Peyer's patch (tissue), 4 donors: Measurements from ENCODE around the gene PRKAR2A. TPM values are rescaled to one million over a fixed set of nuclear protein-coding genes. Genes with fewer than 3 reads are reported as not detected.
"Not testable (repeated sequence)": the region's sequence is repeated elsewhere in the genome, so short reads cannot be mapped to it uniquely, and the experiment has no call there.

Experiments used
- DNase-seq, 3 donors: peaks; one replicate each; pipeline ENCODE4 v3.0.0-alpha.2; 2017 to 2019
- H3K27ac ChIP-seq, 4 donors: fragments of 200-600 bp; sonication (generic); one replicate each; pipeline ENCODE4 v1.5.1; 2016 to 2019
- H3K27me3 ChIP-seq, 2 donors: fragments of 200-600 bp; sonication (generic); one replicate each; pipeline ENCODE4 v1.5.1; 2019
- H3K36me3 ChIP-seq, 3 donors: fragments of 200-600 bp; sonication (generic); one replicate each; pipeline ENCODE4 v1.5.1; 2016 to 2019
- H3K4me1 ChIP-seq, 4 donors: fragments of 200-600 bp; sonication (generic); one replicate each; pipeline ENCODE4 v1.5.1; 2016 to 2019
- H3K4me3 ChIP-seq, 4 donors: fragments of 200-600 bp; sonication (generic); 1 replicate in 3 of 4; 2 replicates in 1 of 4; pipeline ENCODE4 v1.5.1; 2016 to 2019; ENCODE audit warnings: mild to moderate bottlenecking in 1 of 4
- H3K9me3 ChIP-seq, 4 donors: fragments of 200-600 bp; sonication (generic); one replicate each; pipeline ENCODE4 v1.5.1; 2016 to 2019; ENCODE audit warnings: mild to moderate bottlenecking in 1 of 4
- POLR2A ChIP-seq, 2 donors: fragments of 450-650 bp; IDR thresholded peaks; one replicate each; pipeline ENCODE4 v1.5.1; 2017; ENCODE audit warnings: antibody characterized with exemption in 2 of 2, mild to moderate bottlenecking in 2 of 2, moderate library complexity in 2 of 2
- total RNA-seq, 4 donors: library from RNA; depleted of rRNA; stranded (reverse); fragments of >200 nt; gene quantifications; one replicate each; pipeline ENCODE4 v1.1.0, GENCODE V29; 2016
- TF ChIP-seq, protein P1 (sequence below), 6 experiments: fragments of 450-650 bp in 4 of 6; fragments of 200-600 bp in 2 of 6; sonication (generic) in 1 of 6; IDR thresholded peaks; one replicate each; pipeline ENCODE4 v1.5.1; 2017 to 2019; ENCODE audit warnings: antibody characterized with exemption in 6 of 6, mild to moderate bottlenecking in 3 of 6, moderate library complexity in 1 of 6

The PRKAR2A gene
- total RNA-seq, 4 donors from 2014 or later = 21.0 to 34.7 (median 25.8) TPM

DNA sequence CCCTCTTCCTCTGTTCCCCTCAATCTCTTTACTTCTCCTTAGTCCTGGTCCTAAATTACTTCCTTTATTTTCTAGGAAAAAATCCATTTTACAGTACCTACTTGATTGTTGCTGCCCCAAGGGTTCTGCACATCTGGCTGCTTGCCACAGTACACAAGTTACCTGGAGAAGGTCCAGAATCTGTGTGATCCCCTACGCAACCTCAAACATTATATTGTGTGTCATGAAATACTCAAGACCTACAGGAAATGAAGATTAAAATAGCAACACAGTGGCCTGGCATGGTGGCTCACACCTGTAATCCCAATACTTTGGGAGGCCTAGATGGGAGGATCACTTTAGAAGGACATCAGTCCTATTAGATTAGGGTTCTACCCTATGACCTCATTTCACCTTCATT, 48.7 kb downstream of the PRKAR2A start:
- DNase-seq = peak in 1 of 3 donors; percentile 50
- Histone ChIP-seq H3K4me3 (no peak overlapping the region), H3K27ac (no peak overlapping the region), H3K36me3 (peaks cover 0 to under 1% (median 0%) of the 10 kb centered on the region in 3 donors), H3K4me1 (no peaks in the 10 kb centered on the region), H3K27me3 (no peaks in the 10 kb centered on the region), H3K9me3 (no peaks in the 10 kb centered on the region)
- no peak for TF ChIP-seq POLR2A (IDR thresholded peaks at IDR 0.05)
- TF ChIP-seq, protein P1, sequence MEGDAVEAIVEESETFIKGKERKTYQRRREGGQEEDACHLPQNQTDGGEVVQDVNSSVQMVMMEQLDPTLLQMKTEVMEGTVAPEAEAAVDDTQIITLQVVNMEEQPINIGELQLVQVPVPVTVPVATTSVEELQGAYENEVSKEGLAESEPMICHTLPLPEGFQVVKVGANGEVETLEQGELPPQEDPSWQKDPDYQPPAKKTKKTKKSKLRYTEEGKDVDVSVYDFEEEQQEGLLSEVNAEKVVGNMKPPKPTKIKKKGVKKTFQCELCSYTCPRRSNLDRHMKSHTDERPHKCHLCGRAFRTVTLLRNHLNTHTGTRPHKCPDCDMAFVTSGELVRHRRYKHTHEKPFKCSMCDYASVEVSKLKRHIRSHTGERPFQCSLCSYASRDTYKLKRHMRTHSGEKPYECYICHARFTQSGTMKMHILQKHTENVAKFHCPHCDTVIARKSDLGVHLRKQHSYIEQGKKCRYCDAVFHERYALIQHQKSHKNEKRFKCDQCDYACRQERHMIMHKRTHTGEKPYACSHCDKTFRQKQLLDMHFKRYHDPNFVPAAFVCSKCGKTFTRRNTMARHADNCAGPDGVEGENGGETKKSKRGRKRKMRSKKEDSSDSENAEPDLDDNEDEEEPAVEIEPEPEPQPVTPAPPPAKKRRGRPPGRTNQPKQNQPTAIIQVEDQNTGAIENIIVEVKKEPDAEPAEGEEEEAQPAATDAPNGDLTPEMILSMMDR (IDR thresholded peaks at IDR 0.05) = no peak

DNA sequence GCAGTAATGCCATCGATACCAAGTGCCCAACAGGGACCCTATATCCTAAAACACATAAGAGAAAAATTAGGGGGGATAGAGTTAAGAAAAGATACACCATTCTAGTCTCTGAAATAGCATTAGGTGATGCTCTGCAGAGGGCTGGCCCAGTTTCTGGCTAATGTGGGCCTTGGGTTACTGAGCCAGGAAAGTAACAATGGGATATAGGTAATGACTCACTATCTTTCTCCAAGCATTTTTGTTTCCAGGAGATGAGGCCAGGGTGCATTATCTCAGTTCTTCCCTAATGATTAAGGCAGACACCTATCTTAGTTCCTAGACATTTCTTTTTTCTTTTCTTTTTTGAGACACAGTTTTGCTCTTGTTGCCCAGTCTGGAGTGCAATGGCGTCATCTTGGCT, 50.0 kb downstream of the PRKAR2A start:
- TF ChIP-seq, protein P1 (IDR thresholded peaks at IDR 0.05) = no peak
- no peak for TF ChIP-seq POLR2A (IDR thresholded peaks at IDR 0.05)
- DNase-seq = no peak
- no peak overlapping the region for H3K4me3 ChIP-seq
- no peak overlapping the region for H3K27ac ChIP-seq
- no peaks in the 10 kb centered on the region for H3K27me3 ChIP-seq
- H3K36me3 ChIP-seq = peaks cover 0 to 10% (median 0%) of the 10 kb centered on the region in 3 donors
- no peaks in the 10 kb centered on the region for H3K4me1 ChIP-seq
- no peaks in the 10 kb centered on the region for H3K9me3 ChIP-seq

DNA sequence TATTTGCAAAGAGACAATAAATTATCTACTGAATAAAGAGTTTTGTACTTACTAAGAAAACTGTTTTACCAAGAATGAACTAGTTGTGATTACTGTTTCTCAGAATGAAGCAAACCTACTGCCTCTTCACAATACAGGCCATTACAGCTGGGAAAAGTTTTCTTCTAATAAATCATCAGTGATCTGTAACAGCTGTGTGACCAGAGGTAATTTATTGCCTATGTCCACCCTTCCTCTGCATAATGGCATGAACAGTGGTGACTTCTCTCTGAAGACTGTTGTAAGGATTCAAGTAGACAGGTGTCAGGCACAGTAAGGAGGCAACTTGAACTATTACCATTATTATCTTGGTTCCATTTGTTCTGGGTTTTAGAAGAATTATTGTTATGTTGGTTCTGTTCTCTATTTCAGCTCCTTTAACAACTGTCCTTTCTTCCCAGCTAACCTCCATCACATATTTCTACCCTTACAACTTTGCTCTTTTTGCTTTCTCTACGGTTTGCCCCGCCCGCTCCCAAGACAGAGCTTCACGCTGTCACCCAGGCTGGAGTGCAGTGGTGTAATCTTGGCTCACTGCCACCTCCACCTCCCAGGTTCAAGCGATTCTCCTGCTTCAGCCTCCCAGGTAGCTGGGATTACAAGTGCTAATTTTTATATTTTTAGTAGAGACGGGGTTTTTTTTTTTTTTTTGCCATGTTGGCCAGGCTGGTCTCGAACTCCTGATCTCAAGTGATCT, 51.5 kb downstream of the PRKAR2A start:
- no peak for DNase-seq
- H3K9me3 ChIP-seq = no peaks in the 10 kb centered on the region
- H3K4me3 ChIP-seq = no peak overlapping the region
- H3K27ac ChIP-seq = no peak overlapping the region
- TF ChIP-seq POLR2A (IDR thresholded peaks at IDR 0.05) = no peak
- TF ChIP-seq, protein P1 (IDR thresholded peaks at IDR 0.05) = no peak
- H3K36me3 ChIP-seq = peaks cover 0 to 10% (median 0%) of the 10 kb centered on the region in 3 donors
- no peaks in the 10 kb centered on the region for H3K27me3 ChIP-seq
- H3K4me1 ChIP-seq = no peaks in the 10 kb centered on the region

DNA sequence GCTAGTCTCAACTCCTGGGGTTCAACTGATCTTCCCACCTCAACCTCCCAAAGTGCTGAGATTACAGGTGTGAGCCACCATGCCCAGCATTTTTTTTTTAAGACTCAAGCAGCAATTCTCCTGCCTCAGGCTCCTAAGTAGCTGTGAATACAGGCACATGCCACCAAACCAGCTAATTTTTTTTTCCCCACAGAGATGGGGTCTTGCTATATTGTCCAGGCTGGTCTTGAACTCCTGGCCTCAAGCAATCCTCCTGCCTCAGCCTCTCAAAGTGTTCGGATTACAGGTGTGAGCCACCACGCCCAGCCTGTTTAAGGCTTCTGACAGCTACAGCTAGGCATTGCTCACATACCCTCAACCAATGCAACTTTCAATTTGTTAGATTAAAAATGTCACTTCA, 54.2 kb downstream of the PRKAR2A start:
- not testable (repeated sequence) for H3K9me3 ChIP-seq, H3K4me1 ChIP-seq, H3K4me3 ChIP-seq, DNase-seq, H3K27ac ChIP-seq, H3K27me3 ChIP-seq
- peaks cover 0 to 15% (median 0%) of the 10 kb centered on the region in 3 donors for H3K36me3 ChIP-seq

DNA sequence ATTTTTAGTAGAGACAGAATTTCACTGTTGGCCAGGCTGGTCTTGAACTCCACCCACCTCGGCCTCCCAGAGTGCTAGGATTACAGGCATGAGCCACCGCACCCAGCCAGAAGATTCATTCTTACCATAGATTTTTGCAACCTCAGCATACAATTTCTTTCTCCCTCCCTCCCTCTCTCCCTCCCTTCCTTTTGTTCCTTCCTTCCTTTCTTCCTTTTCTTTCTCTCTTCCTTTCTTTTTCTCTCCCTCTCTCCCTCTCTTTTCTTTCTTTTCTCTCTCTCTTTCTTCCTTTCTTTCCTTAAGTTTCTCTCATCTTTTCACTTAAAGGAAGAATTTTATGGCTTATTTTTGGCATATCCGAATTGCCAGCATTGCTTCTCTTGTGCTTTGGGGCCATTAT, 58.0 kb downstream of the PRKAR2A start:
- no peak for DNase-seq
- H3K4me3 ChIP-seq = no peak overlapping the region
- no peaks in the 10 kb centered on the region for H3K27me3 ChIP-seq
- H3K27ac ChIP-seq = no peak overlapping the region
- TF ChIP-seq, protein P1 (IDR thresholded peaks at IDR 0.05) = no peak
- TF ChIP-seq POLR2A (IDR thresholded peaks at IDR 0.05) = no peak
- no peaks in the 10 kb centered on the region for H3K4me1 ChIP-seq
- no peaks in the 10 kb centered on the region for H3K9me3 ChIP-seq
- peaks cover 0 to 22% (median 0%) of the 10 kb centered on the region in 3 donors for H3K36me3 ChIP-seq

DNA sequence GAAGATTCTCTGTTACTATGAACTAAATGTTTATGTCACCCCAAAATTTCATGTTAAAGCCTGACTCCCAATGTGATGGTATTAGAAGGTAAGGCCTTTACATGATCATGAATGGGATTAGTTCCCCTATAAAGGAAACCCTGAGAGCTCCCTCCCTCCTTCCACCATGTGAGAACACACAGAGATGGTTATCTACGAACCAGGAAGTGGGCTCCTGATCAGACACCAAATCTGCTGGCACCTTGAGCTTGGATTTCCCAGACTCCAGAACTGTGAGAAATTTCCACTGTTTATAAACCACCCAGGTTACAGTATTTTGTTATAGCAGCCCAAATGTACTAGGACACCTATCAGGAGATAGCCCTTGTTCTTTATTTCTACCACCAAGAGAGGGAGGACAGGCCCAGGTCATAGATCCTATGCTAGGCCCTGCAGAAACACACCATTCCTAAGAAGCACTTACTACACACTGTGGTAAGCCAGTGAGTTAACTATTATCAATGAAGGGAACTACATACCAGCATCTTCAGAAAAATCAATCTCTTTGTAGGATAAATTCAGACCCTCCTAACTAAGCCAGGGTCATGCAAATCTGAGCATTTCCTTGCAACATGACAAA, 59.0 kb downstream of the PRKAR2A start:
- Histone ChIP-seq H3K27me3 (no peaks in the 10 kb centered on the region), H3K9me3 (no peaks in the 10 kb centered on the region), H3K4me1 (no peaks in the 10 kb centered on the region), H3K4me3 (no peak overlapping the region), H3K27ac (no peak overlapping the region), H3K36me3 (peaks cover 0 to 24% (median 0%) of the 10 kb centered on the region in 3 donors)
- no peak for DNase-seq
- TF ChIP-seq, protein P1 (IDR thresholded peaks at IDR 0.05) = no peak
- TF ChIP-seq POLR2A (IDR thresholded peaks at IDR 0.05) = no peak
